Measurements from ENCODE around the gene PIGU. TPM values are rescaled to one million over a fixed set of nuclear protein-coding genes. Genes with fewer than 3 reads are reported as not detected.

PIGU gene
- total and polyA plus RNA-seq, 11 donors, result 10.8 to 24.8 (median 16.1) TPM

GRCh38 chr20:34540596-34541263 is 136.2 kb downstream of the PIGU start:
- ATAC-seq, result peak in 1 of 4 donors; percentile 23
- Histone ChIP-seq H3K9me3 (no peaks in the 10 kb centered on the region), H3K27ac (peak overlapping the region in 6 of 12 donors; percentile 1 to 62 (median 22)), H3K36me3 (peaks cover under 1 to 67% (median 59%) of the 10 kb centered on the region in 9 donors), H3K27me3 (no peaks in the 10 kb centered on the region), H3K4me3 (no peak overlapping the region), H3K4me1 (peaks cover 0 to 23% (median 7%) of the 10 kb centered on the region in 12 donors)
- peak in 1 of 5 donors; percentile 18 for DNase-seq
- intact Hi-C loops (cut with DNase I), result loop anchor here in 1 of 10 donors (5.0 kb wide), 1 partner anchor 227 kb away; no protein-coding TSS in a partner anchor
- WGBS, 4 donors, result 56 to 70% (median 64%) methylated on average over 15 of the region's 15 CpGs
- no peak for TF ChIP-seq POLR2A (IDR thresholded peaks at IDR 0.05)
- TF ChIP-seq CTCF (IDR thresholded peaks at IDR 0.05), result no peak

- Histone ChIP-seq H3K36me3 (peaks cover 2 to 76% (median 69%) of the 10 kb centered on the region in 9 donors), H3K9me3 (no peaks in the 10 kb centered on the region), H3K4me1 (peaks cover 0 to 23% (median 7%) of the 10 kb centered on the region in 12 donors), H3K27ac (no peak overlapping the region), H3K4me3 (no peak overlapping the region), H3K27me3 (no peaks in the 10 kb centered on the region)
- TF ChIP-seq POLR2A (IDR thresholded peaks at IDR 0.05) (no peak), CTCF (IDR thresholded peaks at IDR 0.05) (no peak)
- WGBS, 4 donors, result 95 to 98% (median 96%) methylated on average over 8 of the region's 8 CpGs
- ATAC-seq (no peak), DNase-seq (peak in 1 of 5 donors; percentile 4)
- intact Hi-C loops (cut with DNase I), result loop anchor here in 8 of 10 donors (2.0 to 10.0 kb wide), 6 partner anchors 165 to 233 kb away; partner anchors contain the start of gene TP53INP2 (in 1 of the 8)
These were observed 137.1 kb downstream of the PIGU start for GRCh38 chr20:34539756-34540155.

DNA sequence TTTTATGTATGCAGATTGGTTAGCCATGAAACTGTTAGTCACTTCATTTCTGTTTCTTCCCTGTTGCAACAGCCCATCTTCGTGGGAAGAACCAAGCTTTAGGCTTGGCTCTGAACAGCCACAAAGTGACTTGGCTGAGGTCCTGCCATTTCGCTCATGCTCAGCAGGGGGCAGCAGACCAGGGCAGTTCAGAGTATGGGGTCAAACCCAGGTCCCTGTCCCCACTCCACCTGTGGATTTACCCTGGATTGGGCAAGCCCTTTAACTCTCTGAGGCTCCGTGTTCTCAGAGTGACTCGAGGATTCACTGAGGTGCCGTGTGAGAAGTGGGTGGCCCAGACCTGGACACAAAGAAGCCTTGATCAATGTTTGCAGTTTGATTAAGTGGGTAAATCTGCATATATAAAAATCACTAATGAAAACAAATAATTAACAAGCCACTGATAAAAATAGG is 138.2 kb downstream of the PIGU start:
- H3K4me1 ChIP-seq, result peaks cover 0 to 15% (median 6%) of the 10 kb centered on the region in 12 donors
- TF ChIP-seq CTCF (IDR thresholded peaks at IDR 0.05) (peak; percentile 64 to 87 (median 75)), POLR2A (IDR thresholded peaks at IDR 0.05) (no peak)
- H3K27me3 ChIP-seq, result no peaks in the 10 kb centered on the region
- H3K36me3 ChIP-seq, result peaks cover 2 to 87% (median 80%) of the 10 kb centered on the region in 9 donors
- intact Hi-C loops (cut with DNase I), result loop anchor here in 8 of 10 donors (2.0 to 10.0 kb wide), 6 partner anchors 166 to 234 kb away; partner anchors contain the start of gene TP53INP2 (in 1 of the 8)
- 42 to 53% (median 50%) methylated on average over 5 of the region's 5 CpGs for WGBS, 4 donors
- H3K4me3 ChIP-seq, result no peak overlapping the region
- peak in 3 of 5 donors; percentile 26 to 63 (median 59) for DNase-seq
- no peaks in the 10 kb centered on the region for H3K9me3 ChIP-seq
- peak in 3 of 4 donors; percentile 43 to 65 (median 65) for ATAC-seq
- no peak overlapping the region for H3K27ac ChIP-seq

GRCh38 chr20:34537651-34538050 is 139.2 kb downstream of the PIGU start:
- no peak overlapping the region for H3K27ac ChIP-seq
- TF ChIP-seq CTCF (IDR thresholded peaks at IDR 0.05) (no peak), POLR2A (IDR thresholded peaks at IDR 0.05) (no peak)
- DNase-seq (peak in 1 of 5 donors; percentile 8), ATAC-seq (peak in 1 of 4 donors; percentile 7)
- peaks cover 0 to 15% (median 5%) of the 10 kb centered on the region in 12 donors for H3K4me1 ChIP-seq
- WGBS, 4 donors, result 91 to 93% (median 92%) methylated on average over 7 to 8 of the region's 8 CpGs
- peaks cover 2 to 97% (median 90%) of the 10 kb centered on the region in 9 donors for H3K36me3 ChIP-seq
- no peak overlapping the region for H3K4me3 ChIP-seq
- no peaks in the 10 kb centered on the region for H3K27me3 ChIP-seq
- intact Hi-C loops (cut with DNase I), result loop anchor here in 8 of 10 donors (2.0 to 10.0 kb wide), 6 partner anchors 167 to 235 kb away; partner anchors contain the start of gene TP53INP2 (in 1 of the 8)
- H3K9me3 ChIP-seq, result no peaks in the 10 kb centered on the region

All from heart left ventricle (tissue), 16 donors.